Measurements from ENCODE around the gene AMZ2.

AMZ2 gene

DNA sequence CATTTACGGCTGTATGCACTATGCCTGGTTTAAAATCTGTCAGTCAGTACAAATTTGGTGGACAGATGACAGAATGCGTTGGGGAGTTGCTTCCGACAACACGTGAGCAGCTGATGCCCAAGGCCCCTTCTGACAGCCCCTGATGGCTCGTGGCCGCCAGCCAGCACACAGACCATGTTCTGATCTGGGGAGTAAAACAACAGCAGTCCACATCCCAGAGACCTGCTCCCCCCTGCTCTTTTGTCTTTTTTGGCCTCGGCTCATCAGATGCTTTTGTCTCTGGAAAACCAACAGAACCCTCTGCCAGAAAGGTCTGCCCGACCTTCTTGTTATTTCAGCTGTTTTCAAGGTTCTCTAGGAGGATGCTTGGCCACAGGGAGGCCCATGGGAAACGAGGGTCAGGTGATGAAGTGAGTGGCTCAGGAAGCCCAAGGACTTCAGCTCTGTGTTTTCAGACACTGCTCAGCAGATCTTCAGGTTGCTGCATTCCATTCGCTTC, 54.3 kb downstream of the AMZ2 start:
- DNase-seq (ENCODE audit: low spot score), result no peak
- TF ChIP-seq, protein P1, sequence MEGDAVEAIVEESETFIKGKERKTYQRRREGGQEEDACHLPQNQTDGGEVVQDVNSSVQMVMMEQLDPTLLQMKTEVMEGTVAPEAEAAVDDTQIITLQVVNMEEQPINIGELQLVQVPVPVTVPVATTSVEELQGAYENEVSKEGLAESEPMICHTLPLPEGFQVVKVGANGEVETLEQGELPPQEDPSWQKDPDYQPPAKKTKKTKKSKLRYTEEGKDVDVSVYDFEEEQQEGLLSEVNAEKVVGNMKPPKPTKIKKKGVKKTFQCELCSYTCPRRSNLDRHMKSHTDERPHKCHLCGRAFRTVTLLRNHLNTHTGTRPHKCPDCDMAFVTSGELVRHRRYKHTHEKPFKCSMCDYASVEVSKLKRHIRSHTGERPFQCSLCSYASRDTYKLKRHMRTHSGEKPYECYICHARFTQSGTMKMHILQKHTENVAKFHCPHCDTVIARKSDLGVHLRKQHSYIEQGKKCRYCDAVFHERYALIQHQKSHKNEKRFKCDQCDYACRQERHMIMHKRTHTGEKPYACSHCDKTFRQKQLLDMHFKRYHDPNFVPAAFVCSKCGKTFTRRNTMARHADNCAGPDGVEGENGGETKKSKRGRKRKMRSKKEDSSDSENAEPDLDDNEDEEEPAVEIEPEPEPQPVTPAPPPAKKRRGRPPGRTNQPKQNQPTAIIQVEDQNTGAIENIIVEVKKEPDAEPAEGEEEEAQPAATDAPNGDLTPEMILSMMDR (IDR thresholded peaks at IDR 0.05; ENCODE audit: extremely low read depth, missing control alignments), result no peak

- DNase-seq (ENCODE audit: low spot score), result no peak
These were observed 54.8 kb downstream of the AMZ2 start for GRCh38 chr17:68302666-68303065.

GRCh38 chr17:68304706-68305105, 56.9 kb downstream of the AMZ2 start:
- DNase-seq (ENCODE audit: low spot score), result no peak

More at GRCh38 chr17:68302666-68303065, 54.8 kb downstream of the AMZ2 start:
- TF ChIP-seq, protein P1 (IDR thresholded peaks at IDR 0.05; ENCODE audit: extremely low read depth, missing control alignments), result no peak

GRCh38 chr17:68305142-68305541, 57.3 kb downstream of the AMZ2 start:
- DNase-seq (ENCODE audit: low spot score), result no peak
- TF ChIP-seq, protein P1 (IDR thresholded peaks at IDR 0.05; ENCODE audit: extremely low read depth, missing control alignments), result no peak

More at GRCh38 chr17:68304706-68305105, 56.9 kb downstream of the AMZ2 start:
- TF ChIP-seq, protein P1 (IDR thresholded peaks at IDR 0.05; ENCODE audit: extremely low read depth, missing control alignments), result no peak

Data from GM20000 (cell line).